AG04450 (cell line): ENCODE results near the gene ISG20L2. TPM values are rescaled to one million over a fixed set of nuclear protein-coding genes. Genes with fewer than 3 reads are reported as not detected.

ENCODE experiments used
- CTCF ChIA-PET: fragments of 300-600, 350-600 bp; formaldehyde crosslinking; extraction: SDS; loops from one replicate; lab custom pipeline; 2022; ENCODE audit warnings: antibody characterized with exemption, inconsistent platforms; lab: Charles Lee
- POLR2A ChIA-PET: fragments of 350-600 bp; formaldehyde crosslinking; extraction: SDS; loops from one replicate; lab custom pipeline; 2021; ENCODE audit warnings: antibody characterized with exemption, inconsistent platforms; lab: Yijun Ruan, JAX
- DNase-seq: peaks from one replicate; pipeline ENCODE4 v3.0.0-alpha.2; 2011; ENCODE audit warnings: low read depth, low spot score
- H3K27ac ChIP-seq: one replicate; pipeline ENCODE4 v1.5.1; 2012; ENCODE audit warnings: low read depth, low read length, control low read depth
- H3K27me3 ChIP-seq: one replicate; pipeline ENCODE4 v1.6.0; 2012; ENCODE audit warnings: low read length; ENCODE audit not compliant: control insufficient read depth, insufficient read depth
- H3K4me3 ChIP-seq: 2 replicates; pipeline ENCODE4 v1.5.1; 2011; ENCODE audit warnings: mild to moderate bottlenecking, low read depth, low read length, control low read depth
- H3K9me3 ChIP-seq: 2 replicates; pipeline ENCODE4 v1.5.1; 2012; ENCODE audit warnings: low read length; ENCODE audit not compliant: control insufficient read depth, insufficient read depth
- CTCF ChIP-seq: IDR thresholded peaks from 2 replicates; pipeline ENCODE4 v1.5.1; 2011; ENCODE audit warnings: low read depth, low read length, control low read depth, inconsistent platforms
- polyA plus RNA-seq: library from polyadenylated mRNA; depleted of rRNA; stranded (reverse); fragments of >200 nt; gene quantifications from 2 replicates; pipeline ENCODE4 v1.2.3, GENCODE V29; 2011

ISG20L2 gene
- polyA plus RNA-seq, 1 experiment, result 25.6 TPM

- ChIA-PET POLR2A (interaction anchor here (0.6 to 2.0 kb wide), 3 partner anchors 12 to 18 kb away, joined by 3 to 8 read pairs (median 4); no protein-coding TSS in a partner anchor), CTCF (interaction anchor here (0.9 to 13.6 kb wide), 4 partner anchors 12 to 198 kb away, joined by 3 to 616 read pairs (median 8); partner anchors contain the start of genes CRABP2, ISG20L2 and METTL25B)
- H3K4me3 ChIP-seq, result no peak overlapping the region
- no peak for TF ChIP-seq CTCF
- H3K27me3 ChIP-seq, result no peaks in the 10 kb centered on the region
- H3K9me3 ChIP-seq, result no peaks in the 10 kb centered on the region
- no peak for DNase-seq
- H3K27ac ChIP-seq, result no peak overlapping the region
Measured at GRCh38 chr1:156693848-156694689, 34.5 kb downstream of the ISG20L2 start.

- DNase-seq, result no peak
- CTCF ChIA-PET, result interaction anchor here (0.9 to 13.6 kb wide), 6 partner anchors 13 to 66 kb away, joined by 3 to 616 read pairs (median 60); partner anchors contain the start of genes CRABP2, ISG20L2, METTL25B and NES
- POLR2A ChIA-PET, result interaction anchor here (0.6 to 2.0 kb wide), 2 partner anchors 13 to 17 kb away, joined by 3 to 8 read pairs; no protein-coding TSS in a partner anchor
- TF ChIP-seq CTCF, result no peak
- Histone ChIP-seq H3K27ac (peak overlapping the region; percentile 2), H3K9me3 (no peaks in the 10 kb centered on the region), H3K4me3 (no peak overlapping the region), H3K27me3 (no peaks in the 10 kb centered on the region)
Measured at GRCh38 chr1:156692925-156693847, 35.4 kb downstream of the ISG20L2 start.

- Histone ChIP-seq H3K4me3 (no peak overlapping the region), H3K27ac (peak overlapping the region; percentile 2), H3K9me3 (no peaks in the 10 kb centered on the region), H3K27me3 (no peaks in the 10 kb centered on the region)
- ChIA-PET CTCF (interaction anchor here (0.9 to 13.6 kb wide), 4 partner anchors 15 to 65 kb away, joined by 3 to 616 read pairs (median 170); partner anchors contain the start of genes CRABP2, ISG20L2, METTL25B and NES), POLR2A (interaction anchor here (0.7 to 3.9 kb wide), 2 partner anchors 34 to 59 kb away, joined by 4 to 37 read pairs; partner anchors contain the start of genes HDGF, ISG20L2 and METTL25B)
- no peak for DNase-seq
- no peak for TF ChIP-seq CTCF
Measured at GRCh38 chr1:156692441-156692924, 36.1 kb downstream of the ISG20L2 start.

- ChIA-PET POLR2A (interaction anchor here (0.6 to 3.9 kb wide), 3 partner anchors 35 to 60 kb away, joined by 3 to 37 read pairs (median 4); partner anchors contain the start of genes HDGF, ISG20L2 and METTL25B), CTCF (interaction anchor here (1.0 to 13.6 kb wide), 5 partner anchors 8 to 32 kb away, joined by 5 to 616 read pairs (median 108); partner anchors contain the start of genes CRABP2, ISG20L2, METTL25B and NES)
- DNase-seq, result no peak
Measured at GRCh38 chr1:156691665-156692440, 36.7 kb downstream of the ISG20L2 start.

More at GRCh38 chr1:156691665-156692440, 36.7 kb downstream of the ISG20L2 start:
- peak; percentile 37 for TF ChIP-seq CTCF
- Histone ChIP-seq H3K9me3 (no peaks in the 10 kb centered on the region), H3K27me3 (no peaks in the 10 kb centered on the region), H3K27ac (no peak overlapping the region), H3K4me3 (no peak overlapping the region)
